Measurements from ENCODE around the gene ZNF100. TPM values are rescaled to one million over a fixed set of nuclear protein-coding genes. Genes with fewer than 3 reads are reported as not detected.
"Not testable (repeated sequence)": the region's sequence is repeated elsewhere in the genome, so short reads cannot be mapped to it uniquely, and the experiment has no call there.

Gene ZNF100
- 17.0 TPM for polyA plus RNA-seq (2013, experiment 1 of 4)
- polyA plus RNA-seq (2013, experiment 2 of 4), result 17.8 TPM
- polyA plus RNA-seq (2013, experiment 3 of 4), result 13.7 TPM
- 14.6 TPM for polyA plus RNA-seq (2013, experiment 4 of 4)

DNA sequence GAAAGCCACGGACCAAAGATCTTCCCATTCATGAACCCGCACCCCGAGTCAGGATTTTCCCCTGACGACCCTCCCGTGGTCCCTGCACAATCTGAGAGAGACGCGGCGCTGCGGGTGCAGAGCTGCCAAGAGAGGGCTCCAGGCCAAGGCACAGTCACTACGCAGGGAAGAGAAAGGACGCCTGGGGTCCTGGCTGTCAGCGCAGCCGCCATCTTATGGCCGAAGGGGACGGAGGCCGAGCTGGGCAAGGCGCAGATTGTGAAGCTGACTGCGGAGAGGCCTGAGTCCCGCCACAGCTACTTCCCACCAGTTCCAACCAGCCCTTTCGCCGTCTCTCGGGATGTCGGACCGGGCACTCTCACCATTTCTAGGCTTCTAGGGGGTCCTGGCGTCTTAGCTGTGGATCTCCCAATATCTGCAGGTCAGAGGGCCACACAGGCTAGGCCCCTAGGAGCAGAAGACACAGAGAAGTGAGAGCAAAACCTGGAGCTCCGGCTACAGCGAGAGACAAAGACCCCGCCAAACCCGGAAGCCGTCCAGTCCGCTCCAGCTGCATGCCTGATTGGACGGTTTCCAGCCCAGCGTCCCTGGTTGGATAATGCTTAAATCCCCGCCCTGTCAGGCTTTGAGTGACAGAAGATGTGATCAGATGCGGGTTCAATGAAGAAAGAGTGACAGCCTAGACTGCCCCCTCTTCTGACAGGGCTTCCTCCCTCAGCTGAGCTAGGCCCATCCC lies at the start of gene ZNF100:
ZNF100 (minus strand) TSS at position 515 of the 736 bp plus-strand sequence; CDS start at position 365, 150 bp downstream.
- Histone ChIP-seq H3K27ac (ENCODE audit: insufficient read depth, low read depth, low read length, poor library complexity, severe bottlenecking) (peak within 1 kb of the TSS; percentile 99), H3K9me3 (ENCODE audit: control insufficient read depth, low read length) (no peaks in the 10 kb centered on the region), H3K27me3 (ENCODE audit: control insufficient read depth, insufficient read depth, low read length, poor library complexity, severe bottlenecking) (no peaks in the 10 kb centered on the region), H3K36me3 (ENCODE audit: control insufficient read depth, insufficient read depth, low read length) (peaks cover 16% of the 10 kb centered on the region), H3K4me3 (ENCODE audit: insufficient read depth, low read depth, low read length) (peak within 1 kb of the TSS; percentile 79), H3K4me1 (ENCODE audit: control insufficient read depth, insufficient read depth, low read length) (no peaks in the 10 kb centered on the region)
- 1 to 3% methylated on average over 35 of the region's 35 CpGs for WGBS, 2 experiments

GRCh38 chr19:21812448-21812847 lies 45.1 kb upstream of the ZNF100 start:
- no peaks in the 10 kb centered on the region for H3K27me3 ChIP-seq (ENCODE audit: control insufficient read depth, insufficient read depth, low read length, poor library complexity, severe bottlenecking)
- peaks cover 31% of the 10 kb centered on the region for H3K9me3 ChIP-seq (ENCODE audit: control insufficient read depth, low read length)
- WGBS, 2 experiments, result 85 to 93% methylated on average over 4 of the region's 4 CpGs
- no peak overlapping the region for H3K4me3 ChIP-seq (ENCODE audit: insufficient read depth, low read depth, low read length)
- H3K4me1 ChIP-seq (ENCODE audit: control insufficient read depth, insufficient read depth, low read length), result no peaks in the 10 kb centered on the region
- H3K36me3 ChIP-seq (ENCODE audit: control insufficient read depth, insufficient read depth, low read length), result peaks cover 86% of the 10 kb centered on the region
- no peak overlapping the region for H3K27ac ChIP-seq (ENCODE audit: insufficient read depth, low read depth, low read length, poor library complexity, severe bottlenecking)

GRCh38 chr19:21808400-21809000 lies 41.1 kb upstream of the ZNF100 start:
- 89 to 98% methylated on average over 2 to 3 of the region's 3 CpGs for WGBS, 2 experiments
- not testable (repeated sequence) for H3K27me3 ChIP-seq (ENCODE audit: control insufficient read depth, insufficient read depth, low read length, poor library complexity, severe bottlenecking)
- peaks cover 51% of the 10 kb centered on the region for H3K36me3 ChIP-seq (ENCODE audit: control insufficient read depth, insufficient read depth, low read length)

GRCh38 chr19:21789466-21790085 lies 22.2 kb upstream of the ZNF100 start:
- Histone ChIP-seq H3K9me3 (ENCODE audit: control insufficient read depth, low read length) (peaks cover 3% of the 10 kb centered on the region), H3K27ac (ENCODE audit: insufficient read depth, low read depth, low read length, poor library complexity, severe bottlenecking) (no peak overlapping the region), H3K27me3 (ENCODE audit: control insufficient read depth, insufficient read depth, low read length, poor library complexity, severe bottlenecking) (no peaks in the 10 kb centered on the region), H3K4me1 (ENCODE audit: control insufficient read depth, insufficient read depth, low read length) (no peaks in the 10 kb centered on the region), H3K36me3 (ENCODE audit: control insufficient read depth, insufficient read depth, low read length) (no peaks in the 10 kb centered on the region), H3K4me3 (ENCODE audit: insufficient read depth, low read depth, low read length) (no peak overlapping the region)
- 88 to 93% methylated on average over 5 of the region's 5 CpGs for WGBS, 2 experiments

More at GRCh38 chr19:21808400-21809000, 41.1 kb upstream of the ZNF100 start:
- H3K4me1 ChIP-seq (ENCODE audit: control insufficient read depth, insufficient read depth, low read length); H3K27ac ChIP-seq (ENCODE audit: insufficient read depth, low read depth, low read length, poor library complexity, severe bottlenecking); H3K4me3 ChIP-seq (ENCODE audit: insufficient read depth, low read depth, low read length): not testable (repeated sequence)
- peaks cover 31% of the 10 kb centered on the region for H3K9me3 ChIP-seq (ENCODE audit: control insufficient read depth, low read length)

DNA sequence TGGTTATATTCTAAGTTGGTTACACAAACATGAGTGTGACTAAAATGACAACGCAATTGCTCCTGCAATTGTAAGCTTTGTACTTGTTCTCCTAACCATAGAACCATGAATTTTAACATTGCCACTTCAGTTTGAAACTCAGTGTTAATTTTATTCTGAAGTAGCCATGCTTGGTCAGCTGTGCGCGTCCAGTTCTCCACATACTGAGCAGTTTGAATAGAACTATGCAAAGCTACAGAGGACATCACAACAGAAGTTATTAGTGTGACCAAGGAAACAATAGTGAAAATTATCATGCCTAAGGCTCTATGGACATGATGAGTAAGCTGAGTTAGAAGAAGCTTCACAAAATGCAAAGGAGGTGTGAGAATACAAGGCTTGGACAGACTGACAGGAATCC lies 19.6 kb upstream of the ZNF100 start:
- no peaks in the 10 kb centered on the region for H3K9me3 ChIP-seq (ENCODE audit: control insufficient read depth, low read length)
- WGBS, 2 experiments, result 89% methylated on average over 3 of the region's 3 CpGs
- no peaks in the 10 kb centered on the region for H3K36me3 ChIP-seq (ENCODE audit: control insufficient read depth, insufficient read depth, low read length)
- H3K27me3 ChIP-seq (ENCODE audit: control insufficient read depth, insufficient read depth, low read length, poor library complexity, severe bottlenecking), result no peaks in the 10 kb centered on the region
- H3K4me3 ChIP-seq (ENCODE audit: insufficient read depth, low read depth, low read length), result no peak overlapping the region
- no peak overlapping the region for H3K27ac ChIP-seq (ENCODE audit: insufficient read depth, low read depth, low read length, poor library complexity, severe bottlenecking)
- no peaks in the 10 kb centered on the region for H3K4me1 ChIP-seq (ENCODE audit: control insufficient read depth, insufficient read depth, low read length)

GRCh38 chr19:21775792-21776191 lies 8.4 kb upstream of the ZNF100 start:
- not testable (repeated sequence) for H3K27ac ChIP-seq (ENCODE audit: insufficient read depth, low read depth, low read length, poor library complexity, severe bottlenecking); H3K4me3 ChIP-seq (ENCODE audit: insufficient read depth, low read depth, low read length); H3K27me3 ChIP-seq (ENCODE audit: control insufficient read depth, insufficient read depth, low read length, poor library complexity, severe bottlenecking); H3K4me1 ChIP-seq (ENCODE audit: control insufficient read depth, insufficient read depth, low read length); H3K36me3 ChIP-seq (ENCODE audit: control insufficient read depth, insufficient read depth, low read length); H3K9me3 ChIP-seq (ENCODE audit: control insufficient read depth, low read length)
- 92 to 93% methylated on average over 24 to 26 of the region's 30 CpGs for WGBS, 2 experiments

- H3K4me1 ChIP-seq (ENCODE audit: control insufficient read depth, insufficient read depth, low read length); H3K27me3 ChIP-seq (ENCODE audit: control insufficient read depth, insufficient read depth, low read length, poor library complexity, severe bottlenecking); H3K9me3 ChIP-seq (ENCODE audit: control insufficient read depth, low read length): not testable (repeated sequence)
- 5% methylated on average over 15 to 19 of the region's 19 CpGs for WGBS, 2 experiments
- Histone ChIP-seq H3K4me3 (ENCODE audit: insufficient read depth, low read depth, low read length) (peak overlapping the region; percentile 79), H3K27ac (ENCODE audit: insufficient read depth, low read depth, low read length, poor library complexity, severe bottlenecking) (peak overlapping the region; percentile 99), H3K36me3 (ENCODE audit: control insufficient read depth, insufficient read depth, low read length) (peaks cover 21% of the 10 kb centered on the region)
Measured at GRCh38 chr19:21766705-21767064, 694 bp downstream of the ZNF100 start.

DNA sequence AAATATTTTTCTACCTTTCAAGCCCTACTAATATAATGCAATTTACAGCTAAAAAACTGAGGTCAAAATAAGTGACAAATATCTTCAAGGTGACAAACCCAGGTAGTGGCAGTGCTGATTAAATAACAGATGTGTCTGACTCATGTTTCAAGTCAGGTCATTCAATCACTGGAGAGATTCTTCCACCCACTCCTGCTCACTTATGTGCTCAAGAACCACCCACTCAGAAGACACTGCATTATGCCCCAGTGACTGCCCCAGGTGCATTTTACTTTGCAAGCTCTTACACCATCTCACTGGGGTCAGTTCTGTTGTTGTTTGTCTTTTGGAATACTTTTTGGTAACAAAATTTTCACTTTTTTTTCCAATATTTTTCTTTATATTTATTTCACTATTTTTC lies 2.2 kb downstream of the ZNF100 start:
- H3K4me1 ChIP-seq (ENCODE audit: control insufficient read depth, insufficient read depth, low read length), result no peaks in the 10 kb centered on the region
- no peak overlapping the region for H3K27ac ChIP-seq (ENCODE audit: insufficient read depth, low read depth, low read length, poor library complexity, severe bottlenecking)
- H3K4me3 ChIP-seq (ENCODE audit: insufficient read depth, low read depth, low read length), result no peak overlapping the region
- H3K27me3 ChIP-seq (ENCODE audit: control insufficient read depth, insufficient read depth, low read length, poor library complexity, severe bottlenecking), result no peaks in the 10 kb centered on the region
- peaks cover 33% of the 10 kb centered on the region for H3K36me3 ChIP-seq (ENCODE audit: control insufficient read depth, insufficient read depth, low read length)
- H3K9me3 ChIP-seq (ENCODE audit: control insufficient read depth, low read length), result no peaks in the 10 kb centered on the region

- not testable (repeated sequence) for H3K27me3 ChIP-seq (ENCODE audit: control insufficient read depth, insufficient read depth, low read length, poor library complexity, severe bottlenecking); H3K4me1 ChIP-seq (ENCODE audit: control insufficient read depth, insufficient read depth, low read length); H3K9me3 ChIP-seq (ENCODE audit: control insufficient read depth, low read length); H3K4me3 ChIP-seq (ENCODE audit: insufficient read depth, low read depth, low read length); H3K27ac ChIP-seq (ENCODE audit: insufficient read depth, low read depth, low read length, poor library complexity, severe bottlenecking)
- 89 to 93% methylated on average over 1 to 2 of the region's 2 CpGs for WGBS, 2 experiments
- peaks cover 46% of the 10 kb centered on the region for H3K36me3 ChIP-seq (ENCODE audit: control insufficient read depth, insufficient read depth, low read length)
Measured at GRCh38 chr19:21761547-21761946, 5.8 kb downstream of the ZNF100 start.

DNA sequence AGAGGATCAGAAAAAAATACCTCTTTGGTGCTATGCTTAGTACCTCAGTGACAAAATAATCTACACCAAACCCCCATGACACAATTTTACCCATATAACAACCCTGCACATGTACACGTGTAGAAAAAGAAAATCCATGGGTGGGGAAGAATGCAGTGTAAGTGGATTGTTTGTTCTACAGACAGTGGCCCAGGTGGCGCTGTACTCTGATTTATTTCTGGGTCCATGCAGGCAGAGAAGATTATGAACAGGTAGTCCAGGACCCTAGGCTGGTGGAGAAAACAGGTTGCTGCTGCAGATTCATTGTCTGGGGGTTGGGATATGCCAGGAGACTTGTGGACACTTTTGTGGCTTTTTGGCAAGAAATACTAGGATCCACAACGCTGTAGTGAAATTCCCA lies 9.1 kb downstream of the ZNF100 start:
- H3K27me3 ChIP-seq (ENCODE audit: control insufficient read depth, insufficient read depth, low read length, poor library complexity, severe bottlenecking), result no peaks in the 10 kb centered on the region
- no peaks in the 10 kb centered on the region for H3K9me3 ChIP-seq (ENCODE audit: control insufficient read depth, low read length)
- H3K36me3 ChIP-seq (ENCODE audit: control insufficient read depth, insufficient read depth, low read length), result peaks cover 42% of the 10 kb centered on the region
- WGBS, 2 experiments, result 96 to 98% methylated on average over 3 of the region's 3 CpGs
- no peaks in the 10 kb centered on the region for H3K4me1 ChIP-seq (ENCODE audit: control insufficient read depth, insufficient read depth, low read length)
- no peak overlapping the region for H3K27ac ChIP-seq (ENCODE audit: insufficient read depth, low read depth, low read length, poor library complexity, severe bottlenecking)
- H3K4me3 ChIP-seq (ENCODE audit: insufficient read depth, low read depth, low read length), result no peak overlapping the region
